ENCODE data around the gene KLF6. TPM values are rescaled to one million over a fixed set of nuclear protein-coding genes. Genes with fewer than 3 reads are reported as not detected.

Gene KLF6
- 11.3 TPM for polyA plus RNA-seq (2012; ENCODE audit: insufficient read depth, insufficient read length)

- DNase-seq (ENCODE audit: low read depth, low spot score): no peak
- H3K4me3 ChIP-seq (ENCODE audit: low read length): peak within 1 kb of the TSS; percentile 82
Observed at GRCh38 chr10:3784510-3785250, at the start of gene KLF6. Gene KLF6, minus strand, starts transcription at chr10:3785209. Its CDS starts 195 bp downstream, at chr10:3785014.

GRCh38 chr10:3834404-3834803 is 49.4 kb upstream of the KLF6 start:
- DNase-seq (ENCODE audit: low read depth, low spot score): no peak

GRCh38 chr10:3833046-3833445 is 48.0 kb upstream of the KLF6 start:
- no peak for DNase-seq (ENCODE audit: low read depth, low spot score)
- H3K4me3 ChIP-seq (ENCODE audit: low read length): no peak overlapping the region

More at GRCh38 chr10:3834404-3834803, 49.4 kb upstream of the KLF6 start:
- H3K4me3 ChIP-seq (ENCODE audit: low read length): no peak overlapping the region

- DNase-seq (ENCODE audit: low read depth, low spot score): no peak
- no peak overlapping the region for H3K4me3 ChIP-seq (ENCODE audit: low read length)
Observed at GRCh38 chr10:3832022-3832786, 47.2 kb upstream of the KLF6 start.

- no peak overlapping the region for H3K4me3 ChIP-seq (ENCODE audit: low read length)
Observed at GRCh38 chr10:3831608-3832007, 46.6 kb upstream of the KLF6 start.

GRCh38 chr10:3830946-3831345 is 45.9 kb upstream of the KLF6 start:
- DNase-seq (ENCODE audit: low read depth, low spot score): no peak
- H3K4me3 ChIP-seq (ENCODE audit: low read length): no peak overlapping the region

More at GRCh38 chr10:3831608-3832007, 46.6 kb upstream of the KLF6 start:
- no peak for DNase-seq (ENCODE audit: low read depth, low spot score)

GRCh38 chr10:3829156-3830050 is 44.4 kb upstream of the KLF6 start:
- peak overlapping the region; percentile 9 for H3K4me3 ChIP-seq (ENCODE audit: low read length)
- no peak for DNase-seq (ENCODE audit: low read depth, low spot score)

- peak overlapping the region; percentile 9 for H3K4me3 ChIP-seq (ENCODE audit: low read length)
- DNase-seq (ENCODE audit: low read depth, low spot score): peak; percentile 20
Observed at GRCh38 chr10:3828404-3829155, 43.6 kb upstream of the KLF6 start.

GRCh38 chr10:3827768-3828403 is 42.9 kb upstream of the KLF6 start:
- DNase-seq (ENCODE audit: low read depth, low spot score): no peak
- H3K4me3 ChIP-seq (ENCODE audit: low read length): no peak overlapping the region

- no peak for DNase-seq (ENCODE audit: low read depth, low spot score)
- H3K4me3 ChIP-seq (ENCODE audit: low read length): no peak overlapping the region
Observed at GRCh38 chr10:3827266-3827665, 42.3 kb upstream of the KLF6 start.

- no peak for DNase-seq (ENCODE audit: low read depth, low spot score)
Observed at GRCh38 chr10:3825862-3826351, 40.9 kb upstream of the KLF6 start.

GRCh38 chr10:3825244-3825643 is 40.2 kb upstream of the KLF6 start:
- DNase-seq (ENCODE audit: low read depth, low spot score): no peak
- no peak overlapping the region for H3K4me3 ChIP-seq (ENCODE audit: low read length)

More at GRCh38 chr10:3825862-3826351, 40.9 kb upstream of the KLF6 start:
- H3K4me3 ChIP-seq (ENCODE audit: low read length): no peak overlapping the region

- H3K4me3 ChIP-seq (ENCODE audit: low read length): no peak overlapping the region
- no peak for DNase-seq (ENCODE audit: low read depth, low spot score)
Observed at GRCh38 chr10:3822541-3823330, 37.7 kb upstream of the KLF6 start.

- DNase-seq (ENCODE audit: low read depth, low spot score): no peak
- H3K4me3 ChIP-seq (ENCODE audit: low read length): no peak overlapping the region
Observed at GRCh38 chr10:3820255-3820654, 35.2 kb upstream of the KLF6 start.

GRCh38 chr10:3816995-3817394 is 32.0 kb upstream of the KLF6 start:
- no peak overlapping the region for H3K4me3 ChIP-seq (ENCODE audit: low read length)
- DNase-seq (ENCODE audit: low read depth, low spot score): no peak

- no peak for DNase-seq (ENCODE audit: low read depth, low spot score)
- no peak overlapping the region for H3K4me3 ChIP-seq (ENCODE audit: low read length)
Observed at GRCh38 chr10:3814838-3815220, 29.8 kb upstream of the KLF6 start.

Measured in Jurkat, Clone E6-1 (cell line).